NCI-H1694 treated with DMSO at 0.1 percent for 48 hours (cell line): ENCODE measurements around the gene TAS2R31.
"Not testable (repeated sequence)": the region's sequence is repeated elsewhere in the genome, so short reads cannot be mapped to it uniquely, and the experiment has no call there.

Source experiments
- DNase-seq: peaks from one replicate; lab custom pipeline; 2025; lab: John Stamatoyannopoulos, UW

Gene TAS2R31, protein sequence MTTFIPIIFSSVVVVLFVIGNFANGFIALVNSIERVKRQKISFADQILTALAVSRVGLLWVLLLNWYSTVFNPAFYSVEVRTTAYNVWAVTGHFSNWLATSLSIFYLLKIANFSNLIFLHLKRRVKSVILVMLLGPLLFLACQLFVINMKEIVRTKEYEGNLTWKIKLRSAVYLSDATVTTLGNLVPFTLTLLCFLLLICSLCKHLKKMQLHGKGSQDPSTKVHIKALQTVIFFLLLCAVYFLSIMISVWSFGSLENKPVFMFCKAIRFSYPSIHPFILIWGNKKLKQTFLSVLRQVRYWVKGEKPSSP

DNA sequence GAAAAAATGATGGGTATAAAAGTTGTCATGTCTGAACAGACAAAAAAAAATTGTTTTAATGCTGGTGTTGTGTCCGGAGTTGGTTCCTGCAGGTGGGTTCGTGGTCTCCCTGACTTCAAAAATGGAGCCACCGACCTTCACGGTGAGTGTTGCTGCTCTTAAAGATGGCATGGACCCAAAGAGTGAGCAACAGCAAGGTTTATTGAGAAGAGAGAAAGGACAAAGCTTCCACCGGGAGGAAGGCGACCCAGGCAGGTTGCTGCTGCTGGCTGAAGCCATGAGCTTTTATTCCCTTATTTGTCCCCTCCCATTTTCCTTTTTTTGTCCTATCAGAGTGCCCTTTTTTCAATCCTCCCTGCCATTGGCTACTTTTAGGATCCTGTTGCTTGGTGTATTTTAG, at the start of gene TAS2R31:
TAS2R31 (minus strand) TSS at position 101 of the 400 bp plus-strand sequence; CDS start at position 29, 72 bp downstream.
- no peak for DNase-seq

DNA sequence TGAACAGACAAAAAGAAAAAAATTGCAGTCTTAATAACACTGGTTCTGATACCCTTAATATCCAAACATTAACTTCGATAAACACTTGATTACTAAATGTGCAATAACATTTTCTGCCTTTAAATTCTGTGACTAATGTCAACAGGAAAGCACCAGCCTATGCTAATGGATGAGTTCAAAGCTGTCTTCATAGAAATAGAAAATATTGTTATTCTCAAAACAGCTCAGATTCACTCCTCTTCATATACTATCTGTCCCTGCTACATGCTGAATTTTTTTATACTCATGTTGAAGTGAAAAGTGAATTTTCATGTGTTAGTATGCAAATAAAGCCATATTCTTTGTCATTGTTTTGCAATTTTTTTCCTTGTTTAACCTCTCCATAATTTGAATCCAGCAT, 47.0 kb upstream of the TAS2R31 start:
- DNase-seq: no peak

DNA sequence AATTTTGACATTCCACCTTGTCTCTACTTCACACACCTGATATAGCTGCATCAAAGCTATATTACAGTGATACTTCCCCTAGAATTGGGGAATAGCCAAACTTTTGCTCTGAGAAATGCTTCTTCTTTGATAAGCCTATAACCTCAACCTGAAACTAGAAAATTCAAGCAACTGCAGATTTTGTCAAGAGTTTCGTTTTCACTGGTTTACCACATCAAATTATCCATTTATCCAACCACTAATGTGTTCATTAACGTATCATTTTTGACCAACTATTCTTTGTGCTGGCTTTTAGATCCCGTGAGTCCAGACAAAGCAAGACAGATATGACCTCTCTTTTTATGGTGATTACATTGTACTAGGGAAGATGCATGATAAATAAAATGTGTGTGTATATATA, 44.4 kb upstream of the TAS2R31 start:
- no peak for DNase-seq

DNA sequence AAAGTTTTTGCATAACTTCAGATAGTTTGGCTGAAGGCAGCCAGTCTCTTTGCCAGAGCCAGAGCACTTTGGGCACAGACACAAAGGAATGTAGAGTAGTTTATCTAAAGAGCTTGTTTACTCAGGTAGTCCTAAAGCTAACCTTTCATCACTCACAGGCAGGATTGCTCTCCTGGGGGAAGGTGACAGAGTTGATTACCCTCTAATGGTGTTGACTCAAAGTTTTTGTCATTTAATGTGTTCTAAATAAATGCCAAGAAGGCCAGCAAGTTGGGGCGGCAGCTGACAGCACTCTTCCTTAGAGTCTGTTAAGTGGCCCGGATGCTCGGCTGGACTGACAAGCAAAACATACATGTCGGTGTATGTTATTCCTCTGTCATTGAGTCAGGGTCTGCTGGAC, 40.2 kb upstream of the TAS2R31 start:
- DNase-seq: no peak

GRCh38 chr12:11070999-11071398, 39.8 kb upstream of the TAS2R31 start:
- DNase-seq: no peak

- no peak for DNase-seq
Measured at GRCh38 chr12:11069854-11070365, 38.7 kb upstream of the TAS2R31 start.

- peak; percentile 2 for DNase-seq
Measured at GRCh38 chr12:11067514-11067913, 36.3 kb upstream of the TAS2R31 start.

DNA sequence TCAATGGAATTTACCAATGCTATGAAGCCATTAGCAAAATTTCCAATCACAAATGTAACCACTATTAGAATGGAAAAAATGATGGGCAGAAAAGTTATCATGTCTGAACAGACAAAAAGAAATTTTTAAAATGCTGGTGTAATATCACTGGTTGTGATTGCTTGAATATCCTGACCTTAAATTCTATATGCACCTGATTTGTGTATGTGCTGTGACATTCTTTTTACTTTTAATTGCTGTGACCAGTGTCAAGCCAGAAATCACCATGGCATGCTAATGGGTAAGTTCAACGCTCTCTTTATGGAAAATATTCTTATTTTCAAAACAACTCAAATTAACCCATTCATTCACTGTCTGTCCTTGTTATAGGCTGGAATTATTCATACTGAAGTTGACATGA, 31.0 kb upstream of the TAS2R31 start, which contains the start of gene TAS2R46:
TAS2R46 (minus strand) TSS at position 101 of the 400 bp plus-strand sequence; CDS start at position 101, 0 bp downstream.
- not testable (repeated sequence) for DNase-seq

GRCh38 chr12:11059784-11060183, 28.6 kb upstream of the TAS2R31 start:
- no peak for DNase-seq

- no peak for DNase-seq
Measured at GRCh38 chr12:11059041-11059440, 27.8 kb upstream of the TAS2R31 start.

DNA sequence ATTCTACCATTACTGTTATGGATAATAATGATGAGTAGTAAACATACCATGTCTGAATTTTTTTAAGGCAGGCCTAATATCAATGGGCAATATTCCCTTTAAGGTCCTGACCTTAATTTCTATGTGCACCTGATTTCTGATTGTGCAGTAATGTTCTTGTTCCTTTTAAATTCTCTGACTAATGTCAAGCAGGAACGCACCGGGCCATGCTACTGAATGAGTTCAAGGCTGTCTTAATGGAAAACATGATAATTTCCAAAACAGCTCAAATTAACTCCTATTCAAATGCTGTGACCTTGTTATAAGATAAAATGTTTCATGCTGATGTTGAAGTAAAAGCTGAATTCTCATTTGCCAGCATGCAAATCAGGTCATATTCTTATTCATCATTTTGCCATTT, 24.1 kb upstream of the TAS2R31 start:
- no peak for DNase-seq

GRCh38 chr12:11049806-11050531, 18.8 kb upstream of the TAS2R31 start:
- DNase-seq: not testable (repeated sequence)

- DNase-seq: not testable (repeated sequence)
Measured at GRCh38 chr12:11041366-11041765, 10.2 kb upstream of the TAS2R31 start.

DNA sequence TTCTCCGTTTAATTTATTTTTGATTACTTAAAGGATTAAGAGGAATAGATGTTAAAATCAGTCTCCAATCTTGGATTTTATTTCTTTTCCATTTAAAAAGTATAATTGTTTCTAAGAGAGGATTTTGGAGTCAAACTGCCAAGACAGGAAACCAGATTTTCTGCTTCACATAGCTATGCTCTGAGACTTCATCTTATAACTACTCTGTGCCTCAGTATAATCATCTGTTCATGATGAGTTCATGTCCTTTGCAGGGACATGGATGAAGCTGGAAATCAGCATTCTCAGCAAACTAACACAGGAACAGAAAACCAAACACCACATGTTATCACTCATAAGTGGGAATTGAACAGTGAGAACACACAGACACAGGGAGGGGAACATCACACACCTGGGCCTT, 9.0 kb upstream of the TAS2R31 start:
- no peak for DNase-seq

GRCh38 chr12:11039171-11039570, 8.0 kb upstream of the TAS2R31 start:
- no peak for DNase-seq

- DNase-seq: not testable (repeated sequence)
Measured at GRCh38 chr12:11033959-11034358, 2.8 kb upstream of the TAS2R31 start.

GRCh38 chr12:11026118-11026517, 5.1 kb downstream of the TAS2R31 start:
- no peak for DNase-seq

DNA sequence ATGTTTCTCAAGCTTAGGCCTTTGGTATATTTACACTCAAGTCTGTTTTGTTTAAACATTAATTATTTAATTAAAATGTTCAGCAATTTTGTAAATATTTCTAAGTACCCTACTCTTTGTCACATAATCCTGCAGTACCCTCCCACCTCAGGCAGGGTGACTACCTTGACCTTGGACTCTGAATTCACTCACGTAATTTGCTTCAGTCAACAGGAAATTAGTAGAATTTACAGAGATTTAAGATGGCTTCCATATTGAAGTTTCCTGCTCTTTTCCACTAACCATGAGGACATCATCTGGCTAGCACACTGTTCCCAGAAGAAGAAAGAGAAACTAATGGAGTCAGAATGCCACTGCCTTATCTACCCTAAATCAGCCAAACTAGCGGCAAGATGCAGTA, 7.8 kb downstream of the TAS2R31 start:
- DNase-seq: no peak

DNA sequence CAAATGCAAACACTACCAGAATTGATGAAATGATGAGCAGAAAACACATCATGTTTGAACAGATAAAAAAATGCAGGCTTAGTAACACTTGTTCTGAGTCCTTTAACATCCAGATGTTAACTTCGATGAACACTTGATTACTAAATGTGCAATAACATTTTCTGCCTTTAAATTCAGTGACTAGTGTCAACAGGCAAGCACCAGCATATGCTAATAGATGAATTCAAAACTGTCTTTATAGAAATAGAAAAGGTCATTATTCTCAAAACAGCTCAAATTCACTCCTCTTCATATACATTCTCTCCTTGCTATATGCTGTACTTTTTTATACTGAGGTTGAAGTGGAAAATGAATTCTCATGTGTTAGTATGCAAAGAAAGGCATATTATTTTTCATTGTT, 8.7 kb downstream of the TAS2R31 start, which contains the start of gene TAS2R19:
TAS2R19 (minus strand) TSS at position 101 of the 400 bp plus-strand sequence; CDS start at position 52, 49 bp downstream.
- DNase-seq: no peak

GRCh38 chr12:11016937-11017336, 14.3 kb downstream of the TAS2R31 start:
- no peak for DNase-seq

- DNase-seq: no peak
Measured at GRCh38 chr12:11015775-11016430, 15.3 kb downstream of the TAS2R31 start.

GRCh38 chr12:11014234-11014633, 17.0 kb downstream of the TAS2R31 start:
- no peak for DNase-seq
